Neural cell (in vitro differentiated cells): Measurements from ENCODE around the gene RASSF8. TPM values are rescaled to one million over a fixed set of nuclear protein-coding genes. Genes with fewer than 3 reads are reported as not detected.

ENCODE experiments used
- H2AFZ ChIP-seq: fragments of 200-600, 300-800 bp; sonication (generic), shearing (Covaris generic); 2 replicates; pipeline ENCODE4 v1.6.0; 2014; ENCODE audit warnings: low read depth, mild to moderate bottlenecking, antibody characterized with exemption, low read length, moderate library complexity
- H3F3A ChIP-seq: fragments of 200-600 bp; shearing (Covaris generic); 2 replicates; pipeline ENCODE4 v1.6.1; 2016; ENCODE audit warnings: mild to moderate bottlenecking, moderate library complexity, mixed read lengths, antibody characterized with exemption, low read length; ENCODE audit not compliant: insufficient read depth, poor library complexity, severe bottlenecking
- H3K27ac ChIP-seq: fragments of 200-600, 300-800 bp; sonication (generic), shearing (Covaris generic); 2 replicates; pipeline ENCODE4 v1.5.1; 2014; ENCODE audit warnings: mild to moderate bottlenecking, low read length, moderate library complexity
- H3K27me3 ChIP-seq: fragments of 300-800, 200-600 bp; sonication (generic), shearing (Covaris generic); 2 replicates; pipeline ENCODE4 v1.6.0; 2014; ENCODE audit warnings: mild to moderate bottlenecking, low read depth, low read length, moderate library complexity; ENCODE audit not compliant: insufficient read depth
- H3K36me3 ChIP-seq: fragments of 300-800, 200-600 bp; sonication (generic), shearing (Covaris generic); 2 replicates; pipeline ENCODE4 v1.5.1; 2014; ENCODE audit warnings: mild to moderate bottlenecking, antibody characterized with exemption, low read length, moderate library complexity; ENCODE audit not compliant: insufficient read depth
- H3K4me2 ChIP-seq: fragments of 300-800, 200-600 bp; sonication (generic), shearing (Covaris generic); 2 replicates; pipeline ENCODE4 v1.6.0; 2014; ENCODE audit warnings: mild to moderate bottlenecking, low read length
- H3K4me3 ChIP-seq: fragments of 300-800, 200-600 bp; sonication (generic), shearing (Covaris generic); 2 replicates; pipeline ENCODE4 v1.5.1; 2014; ENCODE audit warnings: mild to moderate bottlenecking, low read length, moderate library complexity
- H3K79me2 ChIP-seq: fragments of 200-600 bp; shearing (Covaris generic); replicated peaks from 2 replicates; pipeline ENCODE4 v1.6.0; 2014; ENCODE audit warnings: mild to moderate bottlenecking, low read length, moderate library complexity; ENCODE audit not compliant: insufficient read depth
- H3K9ac ChIP-seq: fragments of 300-800, 200-600 bp; sonication (generic), shearing (Covaris generic); 2 replicates; pipeline ENCODE4 v1.6.1; 2016; ENCODE audit warnings: mild to moderate bottlenecking, low read length, mixed read lengths
- H3K9me2 ChIP-seq: fragments of 200-600 bp; shearing (Covaris generic); 2 replicates; pipeline ENCODE4 v1.6.1; 2016; ENCODE audit warnings: mild to moderate bottlenecking, low read length, mixed read lengths; ENCODE audit not compliant: insufficient read depth
- H3K9me3 ChIP-seq: fragments of 200-600, 300-800 bp; sonication (generic), shearing (Covaris generic); 2 replicates; pipeline ENCODE4 v1.6.1; 2016; ENCODE audit warnings: mild to moderate bottlenecking, mixed run types, low read length, moderate library complexity, mixed read lengths
- H4K20me1 ChIP-seq: fragments of 200-600 bp; shearing (Covaris generic); 2 replicates; pipeline ENCODE4 v1.6.1; 2016; ENCODE audit warnings: mild to moderate bottlenecking, mixed run types; ENCODE audit not compliant: insufficient read depth
- EP300 ChIP-seq: fragments of 450-650 bp; conservative IDR thresholded peaks from 2 replicates; pipeline ENCODE4 v1.6.1; 2014; ENCODE audit warnings: antibody characterized with exemption, mild to moderate bottlenecking, moderate library complexity; ENCODE audit not compliant: poor library complexity, severe bottlenecking
- EZH2 ChIP-seq: fragments of 200-600, 300-800 bp; shearing (Covaris generic), sonication (generic); IDR thresholded peaks from 2 replicates; pipeline ENCODE4 v1.6.1; 2014; ENCODE audit warnings: antibody characterized with exemption, low read length, borderline replicate concordance, mild to moderate bottlenecking; ENCODE audit not compliant: insufficient read depth, poor library complexity, severe bottlenecking
- MXI1 ChIP-seq: fragments of 450-650 bp; conservative IDR thresholded peaks from 2 replicates; pipeline ENCODE4 v1.6.1; 2014; ENCODE audit warnings: antibody characterized with exemption, mild to moderate bottlenecking; ENCODE audit not compliant: poor library complexity, severe bottlenecking
- POLR2AphosphoS5 ChIP-seq: IDR thresholded peaks from 2 replicates; pipeline ENCODE4 v1.6.1; 2012
- RAD21 ChIP-seq: fragments of 450-650 bp; conservative IDR thresholded peaks from 2 replicates; pipeline ENCODE4 v1.6.1; 2014; ENCODE audit warnings: antibody characterized with exemption, mild to moderate bottlenecking, moderate library complexity
- SMC3 ChIP-seq: fragments of 450-650 bp; conservative IDR thresholded peaks from 2 replicates; pipeline ENCODE4 v1.6.1; 2014; ENCODE audit warnings: antibody characterized with exemption, mild to moderate bottlenecking, moderate library complexity; ENCODE audit not compliant: poor library complexity
- TAF1 ChIP-seq: IDR thresholded peaks from 2 replicates; pipeline ENCODE4 v1.6.1; 2012; ENCODE audit warnings: low read depth
- polyA plus RNA-seq: library from polyadenylated mRNA; depleted of rRNA; stranded (reverse); fragments of >200 nt; gene quantifications from 2 replicates; pipeline ENCODE4 v1.2.3, GENCODE V29; 2014
- TF ChIP-seq, protein P1 (sequence below): IDR thresholded peaks from 2 replicates; pipeline ENCODE4 v1.6.1; 2012; ENCODE audit warnings: borderline replicate concordance
- TF ChIP-seq, protein P2 (sequence below): fragments of 450-650 bp; IDR thresholded peaks from 2 replicates; pipeline ENCODE4 v1.5.1; 2014; ENCODE audit warnings: antibody characterized with exemption, mild to moderate bottlenecking, moderate library complexity; ENCODE audit not compliant: poor library complexity, severe bottlenecking

RASSF8 gene
- polyA plus RNA-seq, 1 donor from 2014 or later, result 11.4 TPM

DNA sequence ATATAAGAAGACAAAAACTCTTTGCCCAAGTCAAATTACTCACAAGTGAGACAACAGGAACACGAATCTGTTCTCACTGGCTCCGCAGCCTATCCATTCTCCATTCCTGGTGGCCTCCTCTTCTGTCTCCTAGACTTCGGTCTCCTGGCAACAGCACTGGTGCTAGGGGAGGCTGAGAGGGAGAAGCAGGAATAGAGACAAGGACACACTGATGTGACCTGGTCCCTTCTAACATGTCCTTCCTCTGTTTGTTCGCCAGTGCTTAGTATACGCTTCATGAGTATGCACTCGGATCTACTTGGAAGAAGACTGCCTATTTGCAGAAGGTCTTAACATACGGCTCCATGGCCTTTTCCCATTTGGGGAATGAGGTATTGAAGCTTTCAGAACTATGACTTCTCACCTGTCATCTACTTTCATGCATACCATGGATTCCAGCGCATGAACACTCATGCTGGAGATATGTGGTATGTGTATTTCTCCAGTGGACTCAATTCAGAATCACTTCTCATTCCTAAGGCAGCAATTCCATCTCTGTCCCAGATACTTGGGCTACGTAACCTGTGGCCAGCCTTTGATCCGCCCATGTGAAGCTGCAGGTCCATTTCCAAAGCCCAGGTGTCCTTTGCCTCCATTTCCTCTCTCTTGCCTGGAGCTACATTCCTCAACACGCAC, 132.5 kb downstream of the RASSF8 start:
- TF ChIP-seq TAF1 (no peak), EP300 (no peak), MXI1 (no peak), EZH2 (no peak), POLR2AphosphoS5 (no peak), SMC3 (no peak), RAD21 (no peak)
- TF ChIP-seq, protein P1, sequence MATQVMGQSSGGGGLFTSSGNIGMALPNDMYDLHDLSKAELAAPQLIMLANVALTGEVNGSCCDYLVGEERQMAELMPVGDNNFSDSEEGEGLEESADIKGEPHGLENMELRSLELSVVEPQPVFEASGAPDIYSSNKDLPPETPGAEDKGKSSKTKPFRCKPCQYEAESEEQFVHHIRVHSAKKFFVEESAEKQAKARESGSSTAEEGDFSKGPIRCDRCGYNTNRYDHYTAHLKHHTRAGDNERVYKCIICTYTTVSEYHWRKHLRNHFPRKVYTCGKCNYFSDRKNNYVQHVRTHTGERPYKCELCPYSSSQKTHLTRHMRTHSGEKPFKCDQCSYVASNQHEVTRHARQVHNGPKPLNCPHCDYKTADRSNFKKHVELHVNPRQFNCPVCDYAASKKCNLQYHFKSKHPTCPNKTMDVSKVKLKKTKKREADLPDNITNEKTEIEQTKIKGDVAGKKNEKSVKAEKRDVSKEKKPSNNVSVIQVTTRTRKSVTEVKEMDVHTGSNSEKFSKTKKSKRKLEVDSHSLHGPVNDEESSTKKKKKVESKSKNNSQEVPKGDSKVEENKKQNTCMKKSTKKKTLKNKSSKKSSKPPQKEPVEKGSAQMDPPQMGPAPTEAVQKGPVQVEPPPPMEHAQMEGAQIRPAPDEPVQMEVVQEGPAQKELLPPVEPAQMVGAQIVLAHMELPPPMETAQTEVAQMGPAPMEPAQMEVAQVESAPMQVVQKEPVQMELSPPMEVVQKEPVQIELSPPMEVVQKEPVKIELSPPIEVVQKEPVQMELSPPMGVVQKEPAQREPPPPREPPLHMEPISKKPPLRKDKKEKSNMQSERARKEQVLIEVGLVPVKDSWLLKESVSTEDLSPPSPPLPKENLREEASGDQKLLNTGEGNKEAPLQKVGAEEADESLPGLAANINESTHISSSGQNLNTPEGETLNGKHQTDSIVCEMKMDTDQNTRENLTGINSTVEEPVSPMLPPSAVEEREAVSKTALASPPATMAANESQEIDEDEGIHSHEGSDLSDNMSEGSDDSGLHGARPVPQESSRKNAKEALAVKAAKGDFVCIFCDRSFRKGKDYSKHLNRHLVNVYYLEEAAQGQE, result no peak
- TF ChIP-seq, protein P2, sequence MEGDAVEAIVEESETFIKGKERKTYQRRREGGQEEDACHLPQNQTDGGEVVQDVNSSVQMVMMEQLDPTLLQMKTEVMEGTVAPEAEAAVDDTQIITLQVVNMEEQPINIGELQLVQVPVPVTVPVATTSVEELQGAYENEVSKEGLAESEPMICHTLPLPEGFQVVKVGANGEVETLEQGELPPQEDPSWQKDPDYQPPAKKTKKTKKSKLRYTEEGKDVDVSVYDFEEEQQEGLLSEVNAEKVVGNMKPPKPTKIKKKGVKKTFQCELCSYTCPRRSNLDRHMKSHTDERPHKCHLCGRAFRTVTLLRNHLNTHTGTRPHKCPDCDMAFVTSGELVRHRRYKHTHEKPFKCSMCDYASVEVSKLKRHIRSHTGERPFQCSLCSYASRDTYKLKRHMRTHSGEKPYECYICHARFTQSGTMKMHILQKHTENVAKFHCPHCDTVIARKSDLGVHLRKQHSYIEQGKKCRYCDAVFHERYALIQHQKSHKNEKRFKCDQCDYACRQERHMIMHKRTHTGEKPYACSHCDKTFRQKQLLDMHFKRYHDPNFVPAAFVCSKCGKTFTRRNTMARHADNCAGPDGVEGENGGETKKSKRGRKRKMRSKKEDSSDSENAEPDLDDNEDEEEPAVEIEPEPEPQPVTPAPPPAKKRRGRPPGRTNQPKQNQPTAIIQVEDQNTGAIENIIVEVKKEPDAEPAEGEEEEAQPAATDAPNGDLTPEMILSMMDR, result no peak
- H3K9ac ChIP-seq, result no peak overlapping the region
- no peaks in the 10 kb centered on the region for H3K27me3 ChIP-seq
- H3K79me2 ChIP-seq, result no peaks in the 10 kb centered on the region
- no peak overlapping the region for H3K4me2 ChIP-seq
- no peaks in the 10 kb centered on the region for H3F3A ChIP-seq
- no peaks in the 10 kb centered on the region for H4K20me1 ChIP-seq
- H3K9me3 ChIP-seq, result no peaks in the 10 kb centered on the region
- no peak overlapping the region for H2AFZ ChIP-seq
- H3K4me3 ChIP-seq, result no peak overlapping the region
- no peaks in the 10 kb centered on the region for H3K36me3 ChIP-seq
- H3K9me2 ChIP-seq, result no peaks in the 10 kb centered on the region
- no peak overlapping the region for H3K27ac ChIP-seq

DNA sequence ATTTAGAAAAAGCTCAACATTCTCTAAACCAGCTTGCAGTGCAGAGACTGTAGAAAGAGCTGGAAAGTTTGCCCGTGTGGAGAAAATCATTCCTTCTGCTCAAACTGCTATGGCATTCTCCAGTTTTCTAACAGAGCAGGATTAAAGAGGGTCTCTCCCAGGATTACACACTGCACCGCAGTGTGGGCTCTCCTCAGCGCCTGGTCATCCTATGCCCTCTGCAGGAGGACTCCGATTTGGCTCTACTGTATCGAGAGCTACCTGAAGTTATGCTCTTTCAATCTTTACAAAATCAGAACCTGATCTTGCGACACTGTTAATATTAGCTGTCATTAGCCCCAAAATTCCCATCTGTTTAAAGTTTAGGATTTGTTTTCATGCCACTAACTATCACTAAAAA, 133.3 kb downstream of the RASSF8 start:
- Histone ChIP-seq H3K27me3 (no peaks in the 10 kb centered on the region), H4K20me1 (no peaks in the 10 kb centered on the region), H3K4me3 (no peak overlapping the region), H3K27ac (no peak overlapping the region), H3K9ac (no peak overlapping the region), H3K79me2 (no peaks in the 10 kb centered on the region), H2AFZ (no peak overlapping the region), H3K36me3 (no peaks in the 10 kb centered on the region), H3K4me2 (no peak overlapping the region), H3F3A (no peaks in the 10 kb centered on the region), H3K9me2 (no peaks in the 10 kb centered on the region), H3K9me3 (no peaks in the 10 kb centered on the region)
- TF ChIP-seq RAD21 (peak; percentile 25), EP300 (no peak), EZH2 (no peak)
